ENCODE measurements around the gene CTPS1. TPM values are rescaled to one million over a fixed set of nuclear protein-coding genes. Genes with fewer than 3 reads are reported as not detected.

CTPS1 gene
- total and polyA plus RNA-seq, 2 of the 13 experiments (the other 11 are each of a cell fraction or from before 2014, with no cell fraction given), result 9.6 to 42.8 TPM

- TF ChIP-seq HOXA3 (CRISPR knock-in tag; IDR thresholded peaks at IDR 0.05) (peak; percentile 20; the same call in 1 of the 2 replicates), PATZ1 (CRISPR knock-in tag; IDR thresholded peaks at IDR 0.05) (peak; percentile 33; the same call in 1 of the 2 replicates), ZFX (CRISPR knock-in tag; IDR thresholded peaks at IDR 0.05; ENCODE audit: low read depth) (peak; percentile 23; the same call in 1 of the 2 replicates), ETV5 (CRISPR knock-in tag; IDR thresholded peaks at IDR 0.05; ENCODE audit: borderline replicate concordance) (peak; percentile 37; the same call in 1 of the 2 replicates), SOX13 (IDR thresholded peaks at IDR 0.05) (no peak), SOX13 (CRISPR knock-in tag; conservative IDR thresholded peaks at IDR 0.05 in 1 of 2, IDR thresholded peaks at IDR 0.05 in 1 of 2) (peak in 1 of 2 experiments; percentile 8; a peak in 1 of 4 replicates), TFAP4 (IDR thresholded peaks at IDR 0.05; ENCODE audit: borderline replicate concordance, low read depth) (peak; percentile 26; the same call in 1 of the 2 replicates), MYC (CRISPR knock-in tag; IDR thresholded peaks at IDR 0.05; ENCODE audit: borderline replicate concordance) (no peak), FOXO1 (CRISPR knock-in tag; IDR thresholded peaks at IDR 0.05) (peak; percentile 58; the same call in 1 of the 2 replicates), TCF7L2 (IDR thresholded peaks at IDR 0.05; ENCODE audit: low read depth, low read length) (no peak), GATAD2A (CRISPR knock-in tag; IDR thresholded peaks at IDR 0.05) (0 out of 2 replicates have a peak, but pooled peaks have one; percentile 17), LCORL (IDR thresholded peaks at IDR 0.05) (no peak), LCORL (CRISPR knock-in tag; IDR thresholded peaks at IDR 0.05) (0 out of 2 replicates have a peak, but pooled peaks have one; percentile 19), TEAD3 (CRISPR knock-in tag; optimal IDR thresholded peaks at IDR 0.05; ENCODE audit: borderline replicate concordance) (peak; percentile 38), SAFB2 (CRISPR knock-in tag; IDR thresholded peaks at IDR 0.05; ENCODE audit: borderline replicate concordance, low read depth) (no peak), ZNF292 (CRISPR knock-in tag; IDR thresholded peaks at IDR 0.05; ENCODE audit: borderline replicate concordance, low read depth) (peak; percentile 46; the same call in 1 of the 2 replicates), TBX2 (CRISPR knock-in tag; IDR thresholded peaks at IDR 0.05; ENCODE audit: borderline replicate concordance) (peak; percentile 30; the same call in 1 of the 2 replicates), DR1 (CRISPR knock-in tag; IDR thresholded peaks at IDR 0.05) (no peak), SP5 (CRISPR knock-in tag; IDR thresholded peaks at IDR 0.05; ENCODE audit: borderline replicate concordance, low read depth) (peak; percentile 57; the same call in 1 of the 2 replicates), SAP130 (CRISPR knock-in tag; IDR thresholded peaks at IDR 0.05; ENCODE audit: low read depth) (peak; percentile 20; the same call in 1 of the 2 replicates), ZNF687 (CRISPR knock-in tag; IDR thresholded peaks at IDR 0.05) (peak; percentile 44), DMAP1 (CRISPR knock-in tag; IDR thresholded peaks at IDR 0.05) (no peak), FOXP1 (IDR thresholded peaks at IDR 0.05) (no peak), FOXP1 (CRISPR knock-in tag; IDR thresholded peaks at IDR 0.05) (peak; percentile 17; the same call in 1 of the 2 replicates), ZBTB7A (CRISPR knock-in tag; IDR thresholded peaks at IDR 0.05) (peak; percentile 67), PHF20 (CRISPR knock-in tag; IDR thresholded peaks at IDR 0.05) (no peak)
These were observed 47.5 kb upstream of the CTPS1 start (continued) for GRCh38 chr1:40932006-40932405.
